C4-2B (cell line): ENCODE measurements around the gene DBN1.

ENCODE experiments used
- H3K27ac ChIP-seq: fragments of 450-650 bp; 2 replicates; pipeline ENCODE4 v1.5.1; 2017
- CTCF ChIP-seq: fragments of 450-650 bp; conservative IDR thresholded peaks from 2 replicates; pipeline ENCODE4 v1.5.1; 2017; ENCODE audit warnings: mild to moderate bottlenecking
- ZFX ChIP-seq: fragments of 450-650 bp; IDR thresholded peaks from 2 replicates; pipeline ENCODE4 v1.6.1; 2017

The DBN1 gene

GRCh38 chr5:177448244-177448950 is 25.0 kb downstream of the DBN1 start:
- peak overlapping the region; percentile 94 for H3K27ac ChIP-seq
- TF ChIP-seq ZFX (no peak), CTCF (no peak)

GRCh38 chr5:177447611-177448243 is 25.7 kb downstream of the DBN1 start:
- peak overlapping the region; percentile 94 for H3K27ac ChIP-seq

GRCh38 chr5:177447066-177447610 is 26.3 kb downstream of the DBN1 start:
- H3K27ac ChIP-seq: peak overlapping the region; percentile 94
- 0 out of 2 replicates have a peak, but pooled peaks have one; percentile 0 for TF ChIP-seq ZFX
- TF ChIP-seq CTCF: no peak

More at GRCh38 chr5:177447611-177448243, 25.7 kb downstream of the DBN1 start:
- TF ChIP-seq CTCF: no peak
- no peak for TF ChIP-seq ZFX

GRCh38 chr5:177446200-177447065 is 27.0 kb downstream of the DBN1 start, which contains the start of gene PRR7:
PRR7 (plus strand) TSS chr5:177446814; CDS start chr5:177455068, 8,254 bp downstream.
- peak within 1 kb of the TSS; percentile 94 for H3K27ac ChIP-seq
- TF ChIP-seq ZFX (peak; percentile 49; the same call in 1 of the 2 replicates), CTCF (no peak)

- TF ChIP-seq CTCF (no peak), ZFX (no peak)
- H3K27ac ChIP-seq: peak overlapping the region; percentile 94
Observed at GRCh38 chr5:177445917-177446199, 27.6 kb downstream of the DBN1 start.

GRCh38 chr5:177445052-177445916 is 28.1 kb downstream of the DBN1 start:
- H3K27ac ChIP-seq: peak overlapping the region; percentile 94
- TF ChIP-seq CTCF: no peak
- TF ChIP-seq ZFX: no peak
